Neural progenitor cell (in vitro differentiated cells): ENCODE data around the gene CATSPER2. TPM values are rescaled to one million over a fixed set of nuclear protein-coding genes. Genes with fewer than 3 reads are reported as not detected.
"Not testable (repeated sequence)": the region's sequence is repeated elsewhere in the genome, so short reads cannot be mapped to it uniquely, and the experiment has no call there.

Source experiments
- DNase-seq: peaks from one replicate; pipeline ENCODE4 v3.0.0-alpha.2; 2016; ENCODE audit warnings: low spot score
- H2AFZ ChIP-seq: fragments of 200-600 bp; sonication (generic); replicated peaks from 2 replicates; pipeline ENCODE4 v1.6.1; 2016; ENCODE audit warnings: antibody characterized with exemption
- H3F3A ChIP-seq: fragments of 200-600 bp; sonication (generic); 2 replicates; pipeline ENCODE4 v1.6.1; 2016; ENCODE audit warnings: antibody characterized with exemption, low read depth
- H3K27ac ChIP-seq: fragments of 200-600 bp; sonication (generic); 2 replicates; pipeline ENCODE4 v1.5.1; 2016; ENCODE audit warnings: mild to moderate bottlenecking
- H3K27me3 ChIP-seq: fragments of 200-600 bp; sonication (generic); 2 replicates; pipeline ENCODE4 v1.6.1; 2016; ENCODE audit warnings: mild to moderate bottlenecking, moderate library complexity
- H3K36me3 ChIP-seq: fragments of 200-600 bp; sonication (generic); 2 replicates; pipeline ENCODE4 v1.5.1; 2016
- H3K4me1 ChIP-seq: fragments of 200-600 bp; sonication (generic); 2 replicates; pipeline ENCODE4 v1.6.1; 2016; ENCODE audit warnings: mixed run types
- H3K4me2 ChIP-seq: fragments of 200-600 bp; sonication (generic); 2 replicates; pipeline ENCODE4 v1.6.1; 2016
- H3K4me3 ChIP-seq: fragments of 200-600 bp; sonication (generic); 2 replicates; pipeline ENCODE4 v1.5.1; 2016
- H3K79me2 ChIP-seq: fragments of 200-600 bp; sonication (generic); 2 replicates; pipeline ENCODE4 v1.6.1; 2016; ENCODE audit warnings: low read depth
- H3K9ac ChIP-seq: fragments of 200-600 bp; sonication (generic); 2 replicates; pipeline ENCODE4 v1.6.1; 2016
- H3K9me3 ChIP-seq: fragments of 200-600 bp; sonication (generic); 2 replicates; pipeline ENCODE4 v1.5.1; 2016; ENCODE audit warnings: low read depth
- H4K20me1 ChIP-seq: fragments of 200-600 bp; sonication (generic); 2 replicates; pipeline ENCODE4 v1.6.1; 2016; ENCODE audit warnings: low read depth
- H3K27ac Mint-ChIP-seq: 3 replicates; pipeline ENCODE4 v1.8.0; 2021; ENCODE audit warnings: mixed read lengths
- H3K27me3 Mint-ChIP-seq: 2 replicates; pipeline ENCODE4 v1.8.0; 2022; ENCODE audit warnings: low read depth, mild to moderate bottlenecking, inconsistent platforms, moderate library complexity, mixed read lengths; ENCODE audit not compliant: insufficient read depth
- H3K36me3 Mint-ChIP-seq: 3 replicates; pipeline ENCODE4 v1.8.0; 2021; ENCODE audit warnings: mixed read lengths
- H3K4me1 Mint-ChIP-seq: 3 replicates; pipeline ENCODE4 v1.8.0; 2021; ENCODE audit warnings: mixed read lengths
- H3K4me3 Mint-ChIP-seq: 3 replicates; pipeline ENCODE4 v1.8.0; 2021; ENCODE audit warnings: mild to moderate bottlenecking, moderate library complexity, mixed read lengths
- H3K9me3 Mint-ChIP-seq: 3 replicates; pipeline ENCODE4 v1.8.0; 2020; ENCODE audit warnings: mixed read lengths
- CTCF ChIP-seq: fragments of 200-600 bp; sonication (generic); IDR thresholded peaks from 2 replicates; pipeline ENCODE4 v1.5.1; 2017; ENCODE audit warnings: antibody characterized with exemption, mild to moderate bottlenecking
- EZH2 ChIP-seq: fragments of 200-600 bp; sonication (generic); IDR thresholded peaks from 2 replicates; pipeline ENCODE4 v1.6.1; 2017; ENCODE audit warnings: antibody characterized with exemption, mild to moderate bottlenecking, moderate library complexity
- EZH2phosphoT487 ChIP-seq: fragments of 200-600 bp; sonication (generic); IDR thresholded peaks from 2 replicates; pipeline ENCODE4 v1.6.1; 2017; ENCODE audit warnings: antibody characterized with exemption
- total RNA-seq: library from RNA; depleted of rRNA; stranded (reverse); fragments of >200 nt; gene quantifications from 2 replicates; pipeline ENCODE4 v1.2.3, GENCODE V29; 2015; ENCODE audit warnings: low replicate concordance

CATSPER2 gene
- total RNA-seq, result 1.1 and 1.5 TPM in 2 replicates

GRCh38 chr15:43648649-43649429 is at the start of gene CATSPER2:
Gene CATSPER2, minus strand, starts transcription at chr15:43648844. Its CDS starts 783 bp downstream, at chr15:43648061.
- Histone ChIP-seq H2AFZ (no peak within 1 kb of the TSS), H4K20me1 (no peaks in the 10 kb centered on the region), H3K4me3 (no peak within 1 kb of the TSS), H3K9me3 (no peaks in the 10 kb centered on the region), H3K9ac (no peak within 1 kb of the TSS), H3F3A (no peaks in the 10 kb centered on the region), H3K27me3 (no peaks in the 10 kb centered on the region), H3K36me3 (no peaks in the 10 kb centered on the region), H3K4me1 (no peaks in the 10 kb centered on the region), H3K4me2 (no peak within 1 kb of the TSS), H3K79me2 (no peaks in the 10 kb centered on the region), H3K27ac (no peak within 1 kb of the TSS)
- TF ChIP-seq EZH2, result no peak
- no peak for TF ChIP-seq EZH2phosphoT487
- TF ChIP-seq CTCF, result no peak
- no peak within 1 kb of the TSS for H3K4me3 Mint-ChIP-seq
- no peaks in the 10 kb centered on the region for H3K4me1 Mint-ChIP-seq
- peaks cover 2% of the 10 kb centered on the region for H3K27me3 Mint-ChIP-seq
- no peak for DNase-seq
- H3K9me3 Mint-ChIP-seq, result peaks cover 9% of the 10 kb centered on the region
- H3K36me3 Mint-ChIP-seq, result peaks cover 12% of the 10 kb centered on the region
- no peak within 1 kb of the TSS for H3K27ac Mint-ChIP-seq

GRCh38 chr15:43693148-43694022 is 44.7 kb upstream of the CATSPER2 start, which contains the start of gene CKMT1A:
Gene CKMT1A, plus strand, starts transcription at chr15:43693859. Its CDS starts 192 bp downstream, at chr15:43694051.
- not testable (repeated sequence) for DNase-seq, H2AFZ ChIP-seq, H3K4me3 Mint-ChIP-seq, H3K4me3 ChIP-seq, H3K27ac ChIP-seq, H3F3A ChIP-seq, H3K79me2 ChIP-seq, H3K9me3 Mint-ChIP-seq, H3K27me3 ChIP-seq, H3K36me3 ChIP-seq, H3K4me1 Mint-ChIP-seq, H3K27ac Mint-ChIP-seq, H3K4me1 ChIP-seq, H3K9me3 ChIP-seq, H3K36me3 Mint-ChIP-seq, H3K4me2 ChIP-seq, H3K9ac ChIP-seq, H4K20me1 ChIP-seq, H3K27me3 Mint-ChIP-seq

GRCh38 chr15:43692679-43693078 is 44.0 kb upstream of the CATSPER2 start:
- H3K27me3 ChIP-seq, H3K4me1 Mint-ChIP-seq, H3K27ac ChIP-seq, H3K4me1 ChIP-seq, H3F3A ChIP-seq, H3K9me3 Mint-ChIP-seq, H3K36me3 ChIP-seq, DNase-seq, H3K9ac ChIP-seq, H3K27ac Mint-ChIP-seq, H3K79me2 ChIP-seq, H3K9me3 ChIP-seq, H3K27me3 Mint-ChIP-seq, H3K36me3 Mint-ChIP-seq, H2AFZ ChIP-seq, H4K20me1 ChIP-seq, H3K4me2 ChIP-seq, H3K4me3 Mint-ChIP-seq, H3K4me3 ChIP-seq: not testable (repeated sequence)

- not testable (repeated sequence) for H3K4me1 ChIP-seq, H3K9me3 ChIP-seq, H3K27ac ChIP-seq, H3K27ac Mint-ChIP-seq, H3K36me3 ChIP-seq, H3K9me3 Mint-ChIP-seq, H3K27me3 Mint-ChIP-seq, H3F3A ChIP-seq, H2AFZ ChIP-seq, H4K20me1 ChIP-seq, H3K4me3 Mint-ChIP-seq, H3K36me3 Mint-ChIP-seq, H3K4me3 ChIP-seq, H3K4me2 ChIP-seq, H3K4me1 Mint-ChIP-seq, H3K9ac ChIP-seq, DNase-seq, H3K79me2 ChIP-seq, H3K27me3 ChIP-seq
These were observed 41.1 kb upstream of the CATSPER2 start for GRCh38 chr15:43689604-43690301.

GRCh38 chr15:43674175-43674574 is 25.5 kb upstream of the CATSPER2 start:
- not testable (repeated sequence) for H3K9me3 Mint-ChIP-seq, H3K27me3 Mint-ChIP-seq, H3K4me3 Mint-ChIP-seq, H3K79me2 ChIP-seq, H3K9me3 ChIP-seq, H3K4me2 ChIP-seq, H4K20me1 ChIP-seq, H3K4me1 ChIP-seq, H3K27me3 ChIP-seq, H3K27ac Mint-ChIP-seq, H3F3A ChIP-seq, DNase-seq, H3K9ac ChIP-seq, H2AFZ ChIP-seq, H3K4me1 Mint-ChIP-seq, H3K27ac ChIP-seq, H3K4me3 ChIP-seq, H3K36me3 ChIP-seq, H3K36me3 Mint-ChIP-seq

- not testable (repeated sequence) for H3K4me1 Mint-ChIP-seq, H3K27me3 ChIP-seq, H3K9me3 Mint-ChIP-seq, H3F3A ChIP-seq, H3K4me3 Mint-ChIP-seq, H3K27ac Mint-ChIP-seq, H3K79me2 ChIP-seq, DNase-seq, H2AFZ ChIP-seq, H3K4me3 ChIP-seq, H3K36me3 Mint-ChIP-seq, H3K27me3 Mint-ChIP-seq, H3K9me3 ChIP-seq, H3K36me3 ChIP-seq, H3K27ac ChIP-seq, H4K20me1 ChIP-seq, H3K4me1 ChIP-seq, H3K4me2 ChIP-seq, H3K9ac ChIP-seq
These were observed 17.5 kb upstream of the CATSPER2 start for GRCh38 chr15:43666177-43666576.
